CD4-positive, alpha-beta T cell (primary cell): Measurements from ENCODE around the gene TSC22D1. TPM values are rescaled to one million over a fixed set of nuclear protein-coding genes. Genes with fewer than 3 reads are reported as not detected.

ENCODE experiments used
- ATAC-seq: fragments of 200-7000 bp; cut with Tn5 transposase; one replicate; pipeline ENCODE4 v1.10.0; 2022; ENCODE audit warnings: mild to moderate bottlenecking; ENCODE audit not compliant: poor library complexity
- CTCF ChIA-PET: fragments of 350-600 bp; sonication (Branson Sonifier 250); formaldehyde crosslinking; loops from one replicate; lab custom pipeline; 2021; ENCODE audit warnings: antibody characterized with exemption, inconsistent platforms; lab: Charles Lee
- POLR2A ChIA-PET: fragments of 350-600 bp; sonication (Branson Sonifier 250); formaldehyde crosslinking; loops from one replicate; lab custom pipeline; 2021; ENCODE audit warnings: antibody characterized with exemption, inconsistent platforms; lab: Charles Lee
- DNase-seq, 14 experiments: peaks; one replicate each; pipeline ENCODE4 v3.0.0-alpha.2; 2013 to 2020; ENCODE audit warnings: mixed read lengths in 2 of 14
- H3K27ac ChIP-seq, 2 donors: one replicate each; pipeline versions ENCODE4 v1.5.1 to v1.7.0; 2013; ENCODE audit warnings: low read length in 2 of 2, low read depth in 1 of 2, mild to moderate bottlenecking in 1 of 2
- H3K27me3 ChIP-seq, 2 experiments: 1 replicate in 1 of 2; 2 replicates in 1 of 2; pipeline versions ENCODE4 v1.6.1 to v1.7.0; 2013; ENCODE audit warnings: low read length in 2 of 2, control low read depth in 1 of 2, mild to moderate bottlenecking in 1 of 2, moderate library complexity in 1 of 2; ENCODE audit not compliant: insufficient read depth in 2 of 2, control insufficient read depth in 1 of 2
- H3K36me3 ChIP-seq: one replicate; pipeline ENCODE4 v1.6.1; 2013; ENCODE audit warnings: low read length, control low read depth; ENCODE audit not compliant: insufficient read depth
- H3K4me1 ChIP-seq: one replicate; pipeline ENCODE4 v1.6.1; 2013; ENCODE audit warnings: low read length, control low read depth; ENCODE audit not compliant: insufficient read depth
- H3K4me3 ChIP-seq: one replicate; pipeline ENCODE4 v1.5.1; 2013; ENCODE audit warnings: mild to moderate bottlenecking, low read length, moderate library complexity
- H3K9me3 ChIP-seq, 2 experiments: 1 replicate in 1 of 2; 2 replicates in 1 of 2; pipeline versions ENCODE4 v1.6.1 to v1.7.0; 2013; ENCODE audit warnings: low read length in 2 of 2, mild to moderate bottlenecking in 2 of 2, control low read depth in 1 of 2, moderate library complexity in 1 of 2; ENCODE audit not compliant: control insufficient read depth in 1 of 2, insufficient read depth in 1 of 2
- H3K27ac Mint-ChIP-seq: one replicate; pipeline ENCODE4 v1.8.0; 2020; ENCODE audit warnings: mixed read lengths
- H3K27me3 Mint-ChIP-seq: one replicate; pipeline ENCODE4 v1.8.0; 2021; ENCODE audit warnings: mixed read lengths
- H3K36me3 Mint-ChIP-seq: one replicate; pipeline ENCODE4 v1.8.0; 2021; ENCODE audit warnings: low read depth, mixed read lengths
- H3K4me1 Mint-ChIP-seq: one replicate; pipeline ENCODE4 v1.8.0; 2021; ENCODE audit warnings: low read depth, mixed read lengths
- H3K4me3 Mint-ChIP-seq: one replicate; pipeline ENCODE4 v1.8.0; 2020; ENCODE audit warnings: mild to moderate bottlenecking, mixed read lengths
- H3K9me3 Mint-ChIP-seq: one replicate; pipeline ENCODE4 v1.8.0; 2020; ENCODE audit warnings: mixed read lengths
- CTCF ChIP-seq: fragments of 200-600 bp; IDR thresholded peaks from one replicate; pipeline ENCODE4 v1.8.0; 2022; ENCODE audit warnings: antibody characterized with exemption, mild to moderate bottlenecking
- intact Hi-C, 2 experiments: fragments of 100-400 bp; cut with DNase I in 1 of 2; cut with micrococcal nuclease in 1 of 2; formaldehyde crosslinking; loops; one replicate each; pipeline versions ENCODE4 v1.15.1 to v1.9.0; 2023 to 2025; cut with DNase I, micrococcal nuclease
- total RNA-seq, 174 experiments: library from RNA in 2 of 174; stranded (reverse) in 2 of 174; gene quantifications; one replicate each; pipeline ENCODE4 v1.2.3 and lab custom pipeline; 2021 to 2026

Gene TSC22D1
- total RNA-seq, 2 experiments from 2014 or later, result 24.0 to 26.5 TPM

GRCh38 chr13:44489751-44490150, 86.4 kb downstream of the TSC22D1 start:
- no peak overlapping the region for H3K4me3 ChIP-seq
- no peaks in the 10 kb centered on the region for H3K36me3 ChIP-seq
- ChIA-PET CTCF (interaction anchor here (1.2 kb wide), 1 partner anchor 14 kb away, joined by 3 read pairs; no protein-coding TSS in a partner anchor), POLR2A (no interaction called here)
- H3K27me3 ChIP-seq, result no peaks in the 10 kb centered on the region
- Mint-ChIP-seq H3K27me3 (no peaks in the 10 kb centered on the region), H3K27ac (no peak overlapping the region), H3K36me3 (peaks cover 4% of the 10 kb centered on the region), H3K4me3 (no peak overlapping the region), H3K4me1 (peaks cover 10% of the 10 kb centered on the region), H3K9me3 (peaks cover 3% of the 10 kb centered on the region)
- ATAC-seq, result no peak
- DNase-seq, result no peak
- no peaks in the 10 kb centered on the region for H3K9me3 ChIP-seq
- no peak for TF ChIP-seq CTCF
- no peaks in the 10 kb centered on the region for H3K4me1 ChIP-seq
- intact Hi-C loops, result loop anchor here (10.0 kb wide), 2 partner anchors 325 to 815 kb away; no protein-coding TSS in a partner anchor
- no peak overlapping the region for H3K27ac ChIP-seq

- TF ChIP-seq CTCF, result no peak
- intact Hi-C loops, result loop anchor here (10.0 kb wide), 2 partner anchors 327 to 817 kb away; no protein-coding TSS in a partner anchor
- no peaks in the 10 kb centered on the region for H3K27me3 Mint-ChIP-seq
- ChIA-PET POLR2A (interaction anchor here (0.7 kb wide), 1 partner anchor 586 kb away, joined by 3 read pairs; no protein-coding TSS in a partner anchor), CTCF (interaction anchor here (0.6 kb wide), 1 partner anchor 1578 kb away, joined by 3 read pairs; no protein-coding TSS in a partner anchor)
- no peak overlapping the region for H3K4me3 Mint-ChIP-seq
- H3K36me3 Mint-ChIP-seq, result no peaks in the 10 kb centered on the region
- H3K9me3 Mint-ChIP-seq, result no peaks in the 10 kb centered on the region
- Histone ChIP-seq H3K36me3 (no peaks in the 10 kb centered on the region), H3K4me1 (no peaks in the 10 kb centered on the region), H3K4me3 (no peak overlapping the region), H3K9me3 (no peaks in the 10 kb centered on the region), H3K27me3 (no peaks in the 10 kb centered on the region), H3K27ac (no peak overlapping the region)
- no peak for ATAC-seq
- DNase-seq, result no peak
- peaks cover 23% of the 10 kb centered on the region for H3K4me1 Mint-ChIP-seq
- no peak overlapping the region for H3K27ac Mint-ChIP-seq
These were observed 88.1 kb downstream of the TSC22D1 start for GRCh38 chr13:44487989-44488388.

GRCh38 chr13:44484562-44485138, 91.5 kb downstream of the TSC22D1 start:
- H3K27me3 ChIP-seq, result no peaks in the 10 kb centered on the region
- no peaks in the 10 kb centered on the region for H3K36me3 ChIP-seq
- ATAC-seq (no peak), DNase-seq (peak in 2 of 14 experiments; percentile 6 to 29)
- Mint-ChIP-seq H3K4me1 (peaks cover 23% of the 10 kb centered on the region), H3K36me3 (no peaks in the 10 kb centered on the region), H3K9me3 (no peaks in the 10 kb centered on the region), H3K27ac (no peak overlapping the region), H3K27me3 (no peaks in the 10 kb centered on the region), H3K4me3 (no peak overlapping the region)
- POLR2A ChIA-PET, result no interaction called here
- intact Hi-C loops, result loop anchor here (2.0 to 10.0 kb wide), 4 partner anchors 92 to 820 kb away; partner anchors contain the start of gene TSC22D1 (in 1 of the 2)
- CTCF ChIA-PET, result interaction anchor here (1.3 kb wide), 1 partner anchor 112 kb away, joined by 4 read pairs; no protein-coding TSS in a partner anchor
- H3K27ac ChIP-seq, result no peak overlapping the region
- no peaks in the 10 kb centered on the region for H3K9me3 ChIP-seq
- peak overlapping the region; percentile 1 for H3K4me3 ChIP-seq
- H3K4me1 ChIP-seq, result no peaks in the 10 kb centered on the region
- TF ChIP-seq CTCF, result no peak
